Esophagus muscularis mucosa (tissue), 4 donors: Measurements from ENCODE around the gene CDK2. TPM values are rescaled to one million over a fixed set of nuclear protein-coding genes. Genes with fewer than 3 reads are reported as not detected.
"Not testable (repeated sequence)": the region's sequence is repeated elsewhere in the genome, so short reads cannot be mapped to it uniquely, and the experiment has no call there.

ENCODE experiments used
- DNase-seq: peaks from one replicate; pipeline ENCODE4 v3.0.0-alpha.2; 2017; ENCODE audit errors: extremely low spot score
- H3K27ac ChIP-seq, 4 donors: fragments of 200-600 bp; sonication (generic); replicated peaks in 1 of 4; 1 replicate in 3 of 4; 2 replicates in 1 of 4; pipeline ENCODE4 v1.5.1; 2016 to 2019; ENCODE audit warnings: mild to moderate bottlenecking in 1 of 4
- H3K27me3 ChIP-seq, 4 donors: fragments of 200-600 bp; sonication (generic); one replicate each; pipeline versions ENCODE4 v1.5.1 to v1.6.0; 2016 to 2019
- H3K36me3 ChIP-seq, 4 donors: fragments of 200-600 bp; sonication (generic); one replicate each; pipeline ENCODE4 v1.5.1; 2016 to 2019
- H3K4me1 ChIP-seq, 4 donors: fragments of 200-600 bp; sonication (generic); one replicate each; pipeline ENCODE4 v1.5.1; 2016 to 2019
- H3K4me3 ChIP-seq, 4 donors: fragments of 200-600 bp; sonication (generic); 1 replicate in 2 of 4; 2 replicates in 2 of 4; pipeline ENCODE4 v1.5.1; 2016 to 2019; ENCODE audit warnings: mild to moderate bottlenecking in 4 of 4, moderate library complexity in 1 of 4
- H3K9me3 ChIP-seq, 4 donors: fragments of 200-600 bp; sonication (generic); 1 replicate in 3 of 4; 2 replicates in 1 of 4; pipeline ENCODE4 v1.5.1; 2016 to 2019
- EP300 ChIP-seq: sonication (generic); formaldehyde crosslinking; IDR thresholded peaks from one replicate; pipeline ENCODE4 v1.6.1; 2017; ENCODE audit warnings: antibody characterized with exemption
- POLR2A ChIP-seq: fragments of 450-650 bp; IDR thresholded peaks from one replicate; pipeline ENCODE4 v1.6.1; 2017; ENCODE audit warnings: antibody characterized with exemption, moderate library complexity, mild to moderate bottlenecking, low read depth
- POLR2AphosphoS5 ChIP-seq, 2 donors: sonication (generic); formaldehyde crosslinking; IDR thresholded peaks; one replicate each; pipeline ENCODE4 v1.6.1; 2017; ENCODE audit warnings: antibody characterized with exemption in 2 of 2
- WGBS: methylation state at CpG from one replicate; pipeline ENCODE4 v1.1.5; 2018; 5-methylcytosine and 5-hydroxymethylcytosine counted together
- intact Hi-C: fragments of 100-400 bp; cut with DNase I; formaldehyde crosslinking; loops from one replicate; pipeline ENCODE4 v1.15.1; 2023
- total RNA-seq, 4 donors: library from RNA; depleted of rRNA; stranded (reverse); fragments of >200 nt; gene quantifications; one replicate each; pipeline versions ENCODE4 v1.1.0 to v1.2.1, GENCODE V29; 2016
- TF ChIP-seq, protein P1 (sequence below), 3 experiments: fragments of 200-600 bp in 2 of 3; fragments of 450-650 bp in 1 of 3; sonication (generic) in 2 of 3; IDR thresholded peaks; one replicate each; pipeline ENCODE4 v1.5.1; 2017 to 2019; ENCODE audit warnings: antibody characterized with exemption in 3 of 3, mild to moderate bottlenecking in 2 of 3, moderate library complexity in 1 of 3

The CDK2 gene
- total RNA-seq, result 10 to 100 TPM; 35.3 to 84.9 (median 57.1) TPM

- peak; percentile 89 to 94 for TF ChIP-seq POLR2AphosphoS5 (IDR thresholded peaks at IDR 0.05)
- TF ChIP-seq EP300, result no peak
- TF ChIP-seq POLR2A, result peak; percentile 74
- TF ChIP-seq, protein P1, sequence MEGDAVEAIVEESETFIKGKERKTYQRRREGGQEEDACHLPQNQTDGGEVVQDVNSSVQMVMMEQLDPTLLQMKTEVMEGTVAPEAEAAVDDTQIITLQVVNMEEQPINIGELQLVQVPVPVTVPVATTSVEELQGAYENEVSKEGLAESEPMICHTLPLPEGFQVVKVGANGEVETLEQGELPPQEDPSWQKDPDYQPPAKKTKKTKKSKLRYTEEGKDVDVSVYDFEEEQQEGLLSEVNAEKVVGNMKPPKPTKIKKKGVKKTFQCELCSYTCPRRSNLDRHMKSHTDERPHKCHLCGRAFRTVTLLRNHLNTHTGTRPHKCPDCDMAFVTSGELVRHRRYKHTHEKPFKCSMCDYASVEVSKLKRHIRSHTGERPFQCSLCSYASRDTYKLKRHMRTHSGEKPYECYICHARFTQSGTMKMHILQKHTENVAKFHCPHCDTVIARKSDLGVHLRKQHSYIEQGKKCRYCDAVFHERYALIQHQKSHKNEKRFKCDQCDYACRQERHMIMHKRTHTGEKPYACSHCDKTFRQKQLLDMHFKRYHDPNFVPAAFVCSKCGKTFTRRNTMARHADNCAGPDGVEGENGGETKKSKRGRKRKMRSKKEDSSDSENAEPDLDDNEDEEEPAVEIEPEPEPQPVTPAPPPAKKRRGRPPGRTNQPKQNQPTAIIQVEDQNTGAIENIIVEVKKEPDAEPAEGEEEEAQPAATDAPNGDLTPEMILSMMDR (IDR thresholded peaks at IDR 0.05), result no peak
- peak; percentile 99 for DNase-seq
- Histone ChIP-seq H3K27ac (peak within 1 kb of the TSS; percentile 87 to 91 (median 90)), H3K9me3 (no peaks in the 10 kb centered on the region), H3K4me3 (peak within 1 kb of the TSS; percentile 72 to 92 (median 84)), H3K4me1 (peaks cover 13 to 45% (median 37%) of the 10 kb centered on the region in 4 donors), H3K27me3 (no peaks in the 10 kb centered on the region), H3K36me3 (peaks cover 0 to 32% (median 16%) of the 10 kb centered on the region in 4 donors)
- intact Hi-C loops, result loop anchor here (5.0 kb wide), 1 partner anchor 34 kb away; the partner anchor contains the start of gene DGKA
- 2% methylated on average over 36 of the region's 45 CpGs for WGBS
These were observed at the start of gene CDK2 for GRCh38 chr12:55966408-55967281. Gene CDK2 (plus strand): TSS chr12:55966830. CDS start chr12:55967009, 179 bp downstream.

DNA sequence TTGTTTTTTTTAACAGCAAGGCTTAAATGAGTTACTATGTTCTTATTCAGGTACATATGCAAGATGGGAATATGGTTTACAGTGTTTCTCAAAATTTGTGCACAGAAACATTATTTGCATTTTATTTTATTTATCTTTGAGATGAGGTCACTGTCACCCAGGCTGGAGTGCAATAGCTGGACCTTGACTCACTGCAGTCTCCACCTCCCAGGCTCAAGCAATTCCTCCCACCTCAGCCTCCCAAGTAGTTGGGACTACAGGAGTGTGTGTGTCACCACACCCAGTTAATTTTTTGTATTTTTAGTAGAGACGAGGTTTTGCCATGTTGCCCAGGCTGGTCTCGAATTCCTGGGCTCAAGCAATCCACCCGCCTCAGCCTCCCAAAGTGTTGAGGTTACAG lies 47.6 kb upstream of the CDK2 start:
- Histone ChIP-seq H3K36me3 (peaks cover 0 to 36% (median 21%) of the 10 kb centered on the region in 4 donors), H3K4me1 (peaks cover 0 to 37% (median 30%) of the 10 kb centered on the region in 4 donors)
- 93% methylated on average over 3 of the region's 3 CpGs for WGBS
- H3K27me3 ChIP-seq, DNase-seq, H3K4me3 ChIP-seq, intact Hi-C loops, H3K27ac ChIP-seq, H3K9me3 ChIP-seq: not testable (repeated sequence)

DNA sequence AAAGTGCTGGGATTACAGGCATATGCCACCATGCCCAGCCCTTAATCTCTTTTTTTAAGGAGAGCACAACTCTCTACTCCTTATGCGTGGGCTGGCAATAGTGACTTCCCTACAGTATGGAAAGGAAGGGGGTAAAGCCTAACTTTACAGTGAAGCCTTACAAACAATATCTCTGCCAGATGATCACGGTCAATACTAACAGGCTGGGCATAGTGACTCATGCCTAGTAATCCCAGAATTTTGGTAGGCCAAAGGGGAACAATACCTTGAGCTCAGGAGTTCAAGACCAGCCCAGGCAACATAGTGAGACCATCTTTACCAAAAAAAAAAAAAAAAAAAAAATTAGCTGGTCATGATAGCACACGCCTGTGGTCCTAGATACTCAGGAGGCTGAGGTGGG lies 44.5 kb upstream of the CDK2 start:
- TF ChIP-seq, protein P1 (IDR thresholded peaks at IDR 0.05), result no peak
- no peak for TF ChIP-seq EP300
- TF ChIP-seq POLR2A, result no peak
- TF ChIP-seq POLR2AphosphoS5 (IDR thresholded peaks at IDR 0.05), result no peak
- no peak overlapping the region for H3K27ac ChIP-seq
- H3K9me3 ChIP-seq, result no peaks in the 10 kb centered on the region
- H3K27me3 ChIP-seq, result no peaks in the 10 kb centered on the region
- peaks cover 7 to 43% (median 36%) of the 10 kb centered on the region in 4 donors for H3K4me1 ChIP-seq
- intact Hi-C loops, result no loop called here
- no peak overlapping the region for H3K4me3 ChIP-seq
- H3K36me3 ChIP-seq, result peaks cover 0 to 23% (median 18%) of the 10 kb centered on the region in 4 donors
- 95% methylated on average over 3 of the region's 3 CpGs for WGBS
- no peak for DNase-seq

DNA sequence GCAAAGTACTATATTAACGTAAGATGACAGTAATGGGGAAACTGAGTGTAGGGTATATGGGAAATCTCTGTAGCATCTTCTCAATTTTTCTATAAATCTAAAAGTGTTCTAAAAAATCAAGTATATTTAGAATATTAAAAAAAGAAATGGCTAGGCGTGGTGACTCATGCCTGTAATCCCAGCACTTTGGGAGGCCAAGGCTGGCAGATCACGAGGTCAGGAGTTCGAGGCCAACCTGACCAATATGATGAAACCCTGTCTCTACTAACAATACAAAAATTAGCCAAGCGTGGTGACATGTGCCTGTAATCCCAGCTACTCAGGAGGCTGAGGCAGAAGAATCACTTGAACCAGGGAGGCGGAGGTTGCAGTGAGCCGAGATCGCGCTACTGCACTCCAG lies 43.0 kb upstream of the CDK2 start:
- H3K4me3 ChIP-seq, H3K9me3 ChIP-seq, intact Hi-C loops, DNase-seq, H3K27ac ChIP-seq, H3K27me3 ChIP-seq: not testable (repeated sequence)
- 95% methylated on average over 9 of the region's 9 CpGs for WGBS
- Histone ChIP-seq H3K4me1 (peaks cover 13 to 52% (median 44%) of the 10 kb centered on the region in 4 donors), H3K36me3 (peaks cover 0 to 23% (median 14%) of the 10 kb centered on the region in 4 donors)

- H3K4me1 ChIP-seq, result peaks cover 20 to 62% (median 52%) of the 10 kb centered on the region in 4 donors
These were observed 41.3 kb upstream of the CDK2 start for GRCh38 chr12:55925371-55925770.

More at GRCh38 chr12:55925371-55925770, 41.3 kb upstream of the CDK2 start:
- H3K4me3 ChIP-seq, result no peak overlapping the region
- H3K36me3 ChIP-seq, result peaks cover 0 to 23% (median 14%) of the 10 kb centered on the region in 4 donors
- H3K9me3 ChIP-seq, result no peaks in the 10 kb centered on the region
- no peak overlapping the region for H3K27ac ChIP-seq
- intact Hi-C loops, result loop anchor here (5.0 kb wide), 1 partner anchor 98 kb away; the partner anchor contains the start of gene DNAJC14
- H3K27me3 ChIP-seq, result no peaks in the 10 kb centered on the region
- DNase-seq, result no peak
- 82% methylated on average over 4 of the region's 4 CpGs for whole genome bisulfite sequencing
- TF ChIP-seq, protein P1 (IDR thresholded peaks at IDR 0.05), result no peak
- no peak for TF ChIP-seq EP300
- TF ChIP-seq POLR2AphosphoS5 (IDR thresholded peaks at IDR 0.05), result no peak
- TF ChIP-seq POLR2A, result no peak
